ENCODE results near the gene LSMEM2.

DNA sequence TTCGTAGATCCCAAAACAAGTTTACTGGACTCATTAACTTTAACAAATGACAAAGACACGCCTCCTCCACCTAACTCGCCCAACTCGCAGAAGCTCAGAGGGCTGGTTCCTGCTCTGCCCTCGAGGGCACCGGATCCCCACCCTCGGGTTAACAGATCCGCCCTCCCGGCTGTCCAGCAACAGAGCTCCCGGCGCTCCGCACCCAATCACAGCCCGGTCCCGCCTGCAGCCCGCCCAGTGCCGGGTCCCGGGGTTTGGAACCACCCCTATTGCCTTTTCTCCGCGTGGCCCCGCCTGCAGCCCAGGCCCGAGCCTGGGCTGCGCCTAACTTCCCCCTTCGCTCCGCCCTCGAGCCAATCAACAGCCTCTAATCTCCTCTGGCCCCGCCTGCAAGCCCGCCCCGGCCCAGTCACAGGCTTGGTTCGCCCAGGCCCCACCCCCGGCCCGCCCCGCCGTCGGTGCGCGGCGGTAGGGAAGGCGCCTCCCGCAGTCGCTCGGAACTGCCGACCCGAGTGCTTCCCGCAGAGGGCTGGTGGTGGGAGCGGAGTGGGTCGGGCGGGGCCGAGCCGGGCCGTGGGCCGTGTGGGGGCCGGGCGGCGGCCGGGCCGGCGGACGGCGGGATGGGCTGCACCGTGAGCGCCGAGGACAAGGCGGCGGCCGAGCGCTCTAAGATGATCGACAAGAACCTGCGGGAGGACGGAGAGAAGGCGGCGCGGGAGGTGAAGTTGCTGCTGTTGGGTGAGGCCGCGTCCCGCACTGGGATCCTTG lies 43.0 kb upstream of the LSMEM2 start, which contains the start of gene GNAI2:
- peak; percentile 93 for TF ChIP-seq POLR2AphosphoS5 (IDR thresholded peaks at IDR 0.05; ENCODE audit: low read depth)
- no peak for TF ChIP-seq CTCF (conservative IDR thresholded peaks at IDR 0.05; ENCODE audit: low read depth in 2 of 2)
- no peak for TF ChIP-seq EZH2phosphoT487 (IDR thresholded peaks at IDR 0.05; ENCODE audit: unreplicated experiment)
- TF ChIP-seq, protein P1, sequence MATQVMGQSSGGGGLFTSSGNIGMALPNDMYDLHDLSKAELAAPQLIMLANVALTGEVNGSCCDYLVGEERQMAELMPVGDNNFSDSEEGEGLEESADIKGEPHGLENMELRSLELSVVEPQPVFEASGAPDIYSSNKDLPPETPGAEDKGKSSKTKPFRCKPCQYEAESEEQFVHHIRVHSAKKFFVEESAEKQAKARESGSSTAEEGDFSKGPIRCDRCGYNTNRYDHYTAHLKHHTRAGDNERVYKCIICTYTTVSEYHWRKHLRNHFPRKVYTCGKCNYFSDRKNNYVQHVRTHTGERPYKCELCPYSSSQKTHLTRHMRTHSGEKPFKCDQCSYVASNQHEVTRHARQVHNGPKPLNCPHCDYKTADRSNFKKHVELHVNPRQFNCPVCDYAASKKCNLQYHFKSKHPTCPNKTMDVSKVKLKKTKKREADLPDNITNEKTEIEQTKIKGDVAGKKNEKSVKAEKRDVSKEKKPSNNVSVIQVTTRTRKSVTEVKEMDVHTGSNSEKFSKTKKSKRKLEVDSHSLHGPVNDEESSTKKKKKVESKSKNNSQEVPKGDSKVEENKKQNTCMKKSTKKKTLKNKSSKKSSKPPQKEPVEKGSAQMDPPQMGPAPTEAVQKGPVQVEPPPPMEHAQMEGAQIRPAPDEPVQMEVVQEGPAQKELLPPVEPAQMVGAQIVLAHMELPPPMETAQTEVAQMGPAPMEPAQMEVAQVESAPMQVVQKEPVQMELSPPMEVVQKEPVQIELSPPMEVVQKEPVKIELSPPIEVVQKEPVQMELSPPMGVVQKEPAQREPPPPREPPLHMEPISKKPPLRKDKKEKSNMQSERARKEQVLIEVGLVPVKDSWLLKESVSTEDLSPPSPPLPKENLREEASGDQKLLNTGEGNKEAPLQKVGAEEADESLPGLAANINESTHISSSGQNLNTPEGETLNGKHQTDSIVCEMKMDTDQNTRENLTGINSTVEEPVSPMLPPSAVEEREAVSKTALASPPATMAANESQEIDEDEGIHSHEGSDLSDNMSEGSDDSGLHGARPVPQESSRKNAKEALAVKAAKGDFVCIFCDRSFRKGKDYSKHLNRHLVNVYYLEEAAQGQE (IDR thresholded peaks at IDR 0.05; ENCODE audit: unreplicated experiment) = no peak
- 0 out of 2 replicates have a peak, but pooled peaks have one; percentile 5 for TF ChIP-seq CREB1 (CRISPR knock-in tag; IDR thresholded peaks at IDR 0.05; ENCODE audit: low read depth)
- TF ChIP-seq ETS1 (IDR thresholded peaks at IDR 0.05) = no peak
- TF ChIP-seq, protein P2, sequence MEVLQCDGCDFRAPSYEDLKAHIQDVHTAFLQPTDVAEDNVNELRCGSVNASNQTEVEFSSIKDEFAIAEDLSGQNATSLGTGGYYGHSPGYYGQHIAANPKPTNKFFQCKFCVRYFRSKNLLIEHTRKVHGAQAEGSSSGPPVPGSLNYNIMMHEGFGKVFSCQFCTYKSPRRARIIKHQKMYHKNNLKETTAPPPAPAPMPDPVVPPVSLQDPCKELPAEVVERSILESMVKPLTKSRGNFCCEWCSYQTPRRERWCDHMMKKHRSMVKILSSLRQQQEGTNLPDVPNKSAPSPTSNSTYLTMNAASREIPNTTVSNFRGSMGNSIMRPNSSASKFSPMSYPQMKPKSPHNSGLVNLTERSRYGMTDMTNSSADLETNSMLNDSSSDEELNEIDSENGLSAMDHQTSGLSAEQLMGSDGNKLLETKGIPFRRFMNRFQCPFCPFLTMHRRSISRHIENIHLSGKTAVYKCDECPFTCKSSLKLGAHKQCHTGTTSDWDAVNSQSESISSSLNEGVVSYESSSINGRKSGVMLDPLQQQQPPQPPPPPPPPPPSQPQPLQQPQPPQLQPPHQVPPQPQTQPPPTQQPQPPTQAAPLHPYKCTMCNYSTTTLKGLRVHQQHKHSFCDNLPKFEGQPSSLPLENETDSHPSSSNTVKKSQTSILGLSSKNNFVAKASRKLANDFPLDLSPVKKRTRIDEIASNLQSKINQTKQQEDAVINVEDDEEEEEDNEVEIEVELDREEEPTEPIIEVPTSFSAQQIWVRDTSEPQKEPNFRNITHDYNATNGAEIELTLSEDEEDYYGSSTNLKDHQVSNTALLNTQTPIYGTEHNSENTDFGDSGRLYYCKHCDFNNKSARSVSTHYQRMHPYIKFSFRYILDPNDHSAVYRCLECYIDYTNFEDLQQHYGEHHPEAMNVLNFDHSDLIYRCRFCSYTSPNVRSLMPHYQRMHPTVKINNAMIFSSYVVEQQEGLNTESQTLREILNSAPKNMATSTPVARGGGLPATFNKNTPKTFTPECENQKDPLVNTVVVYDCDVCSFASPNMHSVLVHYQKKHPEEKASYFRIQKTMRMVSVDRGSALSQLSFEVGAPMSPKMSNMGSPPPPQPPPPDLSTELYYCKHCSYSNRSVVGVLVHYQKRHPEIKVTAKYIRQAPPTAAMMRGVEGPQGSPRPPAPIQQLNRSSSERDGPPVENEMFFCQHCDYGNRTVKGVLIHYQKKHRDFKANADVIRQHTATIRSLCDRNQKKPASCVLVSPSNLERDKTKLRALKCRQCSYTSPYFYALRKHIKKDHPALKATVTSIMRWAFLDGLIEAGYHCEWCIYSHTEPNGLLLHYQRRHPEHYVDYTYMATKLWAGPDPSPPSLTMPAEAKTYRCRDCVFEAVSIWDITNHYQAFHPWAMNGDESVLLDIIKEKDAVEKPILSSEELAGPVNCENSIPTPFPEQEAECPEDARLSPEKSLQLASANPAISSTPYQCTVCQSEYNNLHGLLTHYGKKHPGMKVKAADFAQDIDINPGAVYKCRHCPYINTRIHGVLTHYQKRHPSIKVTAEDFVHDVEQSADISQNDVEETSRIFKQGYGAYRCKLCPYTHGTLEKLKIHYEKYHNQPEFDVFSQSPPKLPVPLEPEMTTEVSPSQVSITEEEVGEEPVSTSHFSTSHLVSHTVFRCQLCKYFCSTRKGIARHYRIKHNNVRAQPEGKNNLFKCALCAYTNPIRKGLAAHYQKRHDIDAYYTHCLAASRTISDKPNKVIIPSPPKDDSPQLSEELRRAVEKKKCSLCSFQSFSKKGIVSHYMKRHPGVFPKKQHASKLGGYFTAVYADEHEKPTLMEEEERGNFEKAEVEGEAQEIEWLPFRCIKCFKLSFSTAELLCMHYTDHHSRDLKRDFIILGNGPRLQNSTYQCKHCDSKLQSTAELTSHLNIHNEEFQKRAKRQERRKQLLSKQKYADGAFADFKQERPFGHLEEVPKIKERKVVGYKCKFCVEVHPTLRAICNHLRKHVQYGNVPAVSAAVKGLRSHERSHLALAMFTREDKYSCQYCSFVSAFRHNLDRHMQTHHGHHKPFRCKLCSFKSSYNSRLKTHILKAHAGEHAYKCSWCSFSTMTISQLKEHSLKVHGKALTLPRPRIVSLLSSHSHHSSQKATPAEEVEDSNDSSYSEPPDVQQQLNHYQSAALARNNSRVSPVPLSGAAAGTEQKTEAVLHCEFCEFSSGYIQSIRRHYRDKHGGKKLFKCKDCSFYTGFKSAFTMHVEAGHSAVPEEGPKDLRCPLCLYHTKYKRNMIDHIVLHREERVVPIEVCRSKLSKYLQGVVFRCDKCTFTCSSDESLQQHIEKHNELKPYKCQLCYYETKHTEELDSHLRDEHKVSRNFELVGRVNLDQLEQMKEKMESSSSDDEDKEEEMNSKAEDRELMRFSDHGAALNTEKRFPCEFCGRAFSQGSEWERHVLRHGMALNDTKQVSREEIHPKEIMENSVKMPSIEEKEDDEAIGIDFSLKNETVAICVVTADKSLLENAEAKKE (CRISPR knock-in tag; IDR thresholded peaks at IDR 0.05) = no peak
- no peak for TF ChIP-seq EZH2 (IDR thresholded peaks at IDR 0.05; ENCODE audit: low read depth, unreplicated experiment)
- no peak for TF ChIP-seq ZNF114 (CRISPR knock-in tag; IDR thresholded peaks at IDR 0.05)

Measured in GM23338 (cell line).